ENCODE results near the gene FADS1.

FADS1 gene

GRCh38 chr11:61754534-61755482 is 62.0 kb downstream of the FADS1 start:
- no peak overlapping the region for H3K27ac ChIP-seq
- H3K4me1 ChIP-seq, result peaks cover 26 to 57% (median 42%) of the 10 kb centered on the region in 10 experiments
- no peaks in the 10 kb centered on the region for H3K36me3 ChIP-seq
- peaks cover 36 to 53% (median 48%) of the 10 kb centered on the region in 11 experiments for H3K27me3 ChIP-seq
- H3K4me3 ChIP-seq, result no peak overlapping the region
- peak overlapping the region in 10 of 11 experiments; percentile 8 to 96 (median 86); a peak in 14 of 22 replicates for H3K4me2 ChIP-seq
- H3K9me3 ChIP-seq (replicated peaks in 1 of 11), result no peaks in the 10 kb centered on the region
- peaks cover 0 to 3% (median 0%) of the 10 kb centered on the region in 11 experiments; a peak in 2 of 22 replicates for H4K20me1 ChIP-seq
- no peak overlapping the region for H3K9ac ChIP-seq
- no peak for TF ChIP-seq Cebpa-rat (IDR thresholded peaks at IDR 0.05)

GRCh38 chr11:61753672-61754071 is 63.1 kb downstream of the FADS1 start:
- no peak overlapping the region for H3K27ac ChIP-seq
- H3K36me3 ChIP-seq, result no peaks in the 10 kb centered on the region
- H3K4me2 ChIP-seq, result peak overlapping the region in 4 of 11 experiments; percentile 85 to 91 (median 90); a peak in 3 of 22 replicates
- no peak overlapping the region for H3K9ac ChIP-seq
- no peaks in the 10 kb centered on the region for H3K9me3 ChIP-seq (replicated peaks in 1 of 11)
- no peak for TF ChIP-seq Cebpa-rat (IDR thresholded peaks at IDR 0.05)
- peaks cover 36 to 53% (median 48%) of the 10 kb centered on the region in 11 experiments for H3K27me3 ChIP-seq
- peaks cover 26 to 57% (median 42%) of the 10 kb centered on the region in 10 experiments for H3K4me1 ChIP-seq
- H4K20me1 ChIP-seq, result peaks cover 0 to 3% (median 0%) of the 10 kb centered on the region in 11 experiments; a peak in 2 of 22 replicates
- no peak overlapping the region for H3K4me3 ChIP-seq

GRCh38 chr11:61752925-61753521 is 63.8 kb downstream of the FADS1 start:
- Histone ChIP-seq H3K27me3 (peaks cover 36 to 53% (median 48%) of the 10 kb centered on the region in 11 experiments), H3K4me3 (peak overlapping the region; percentile 46 to 68 (median 53); a peak in 19 of 20 replicates), H3K9me3 (replicated peaks in 1 of 11) (no peaks in the 10 kb centered on the region), H3K36me3 (no peaks in the 10 kb centered on the region), H3K4me2 (peak overlapping the region; percentile 83 to 91 (median 85)), H4K20me1 (peaks cover 0 to 3% (median 0%) of the 10 kb centered on the region in 11 experiments; a peak in 2 of 22 replicates), H3K4me1 (peaks cover 26 to 58% (median 43%) of the 10 kb centered on the region in 10 experiments), H3K9ac (peak overlapping the region in 10 of 11 experiments; percentile 18 to 73 (median 54); a peak in 15 of 22 replicates), H3K27ac (no peak overlapping the region; a peak in 1 of 22 replicates)
- TF ChIP-seq Cebpa-rat (IDR thresholded peaks at IDR 0.05), result no peak

- TF ChIP-seq Cebpa-rat (IDR thresholded peaks at IDR 0.05), result no peak
- Histone ChIP-seq H3K4me2 (peak within 1 kb of the TSS; percentile 83 to 91 (median 85)), H4K20me1 (peaks cover 0 to 3% (median 0%) of the 10 kb centered on the region in 11 experiments; a peak in 2 of 22 replicates), H3K4me3 (peak within 1 kb of the TSS; percentile 46 to 68 (median 53); a peak in 19 of 20 replicates), H3K9ac (peak within 1 kb of the TSS in 10 of 11 experiments; percentile 18 to 73 (median 54); a peak in 15 of 22 replicates), H3K27me3 (peaks cover 36 to 53% (median 48%) of the 10 kb centered on the region in 11 experiments), H3K27ac (no peak within 1 kb of the TSS; a peak in 1 of 22 replicates), H3K36me3 (no peaks in the 10 kb centered on the region), H3K4me1 (peaks cover 20 to 58% (median 37%) of the 10 kb centered on the region in 10 experiments), H3K9me3 (replicated peaks in 1 of 11) (no peaks in the 10 kb centered on the region)
Measured at GRCh38 chr11:61752117-61752924, 64.5 kb downstream of the FADS1 start, which contains the start of gene MYRF. Gene MYRF, plus strand, starts transcription at chr11:61752636. Its CDS starts 109 bp downstream, at chr11:61752745.

GRCh38 chr11:61751384-61751783 is 65.4 kb downstream of the FADS1 start:
- no peak for TF ChIP-seq Cebpa-rat (IDR thresholded peaks at IDR 0.05)
- Histone ChIP-seq H3K36me3 (no peaks in the 10 kb centered on the region), H3K4me2 (no peak overlapping the region), H3K4me3 (no peak overlapping the region), H3K27ac (no peak overlapping the region), H3K27me3 (peaks cover 36 to 53% (median 48%) of the 10 kb centered on the region in 11 experiments), H3K9ac (no peak overlapping the region), H4K20me1 (peaks cover 0 to 3% (median 0%) of the 10 kb centered on the region in 11 experiments; a peak in 2 of 22 replicates), H3K9me3 (replicated peaks in 1 of 11) (no peaks in the 10 kb centered on the region), H3K4me1 (peaks cover 11 to 50% (median 28%) of the 10 kb centered on the region in 10 experiments)

- peaks cover 0 to 7% (median 0%) of the 10 kb centered on the region in 11 experiments; a peak in 2 of 22 replicates for H4K20me1 ChIP-seq
- H3K36me3 ChIP-seq, result no peaks in the 10 kb centered on the region
- no peak overlapping the region for H3K27ac ChIP-seq
- no peak overlapping the region for H3K9ac ChIP-seq
- H3K27me3 ChIP-seq, result peaks cover 36 to 53% (median 48%) of the 10 kb centered on the region in 11 experiments
- H3K9me3 ChIP-seq (replicated peaks in 1 of 11), result no peaks in the 10 kb centered on the region
- H3K4me3 ChIP-seq, result no peak overlapping the region
- TF ChIP-seq Cebpa-rat (IDR thresholded peaks at IDR 0.05), result no peak
- H3K4me2 ChIP-seq, result no peak overlapping the region
- peaks cover 5 to 44% (median 21%) of the 10 kb centered on the region in 10 experiments for H3K4me1 ChIP-seq
Measured at GRCh38 chr11:61750631-61751273, 66.1 kb downstream of the FADS1 start.

Data from BLaER1 treated with 17β-estradiol and CSF1 and Interleukin-3, amounts not matched to agents 10 nM and 100 nM (cell line).